SU-DHL-6 (cell line): ENCODE results near the gene ZNF18.
"Not testable (repeated sequence)": the region's sequence is repeated elsewhere in the genome, so short reads cannot be mapped to it uniquely, and the experiment has no call there.

Source experiments
- H2AFZ ChIP-seq: fragments of 200-600 bp; sonication (generic); 2 replicates; pipeline ENCODE4 v1.6.1; 2014; ENCODE audit warnings: low read depth, mild to moderate bottlenecking, moderate library complexity, mixed read lengths, antibody characterized with exemption, low read length; ENCODE audit not compliant: severe bottlenecking
- H3F3A ChIP-seq: fragments of 200-600 bp; shearing (Covaris generic); 2 replicates; pipeline ENCODE4 v1.6.0; 2016; ENCODE audit warnings: antibody characterized with exemption, mild to moderate bottlenecking; ENCODE audit not compliant: insufficient read depth
- H3K27ac ChIP-seq: fragments of 200-600 bp; sonication (generic); 2 replicates; pipeline ENCODE4 v1.5.1; 2016; ENCODE audit warnings: low read depth, mild to moderate bottlenecking, low read length, moderate library complexity, mixed read lengths
- H3K27me3 ChIP-seq: fragments of 200-600 bp; sonication (generic), shearing (Covaris generic); 2 replicates; pipeline ENCODE4 v1.6.0; 2014; ENCODE audit warnings: mild to moderate bottlenecking, low read length
- H3K36me3 ChIP-seq: fragments of 200-600 bp; sonication (generic); 2 replicates; pipeline ENCODE4 v1.6.1; 2014; ENCODE audit warnings: mild to moderate bottlenecking, low read length, mixed read lengths
- H3K4me2 ChIP-seq: fragments of 300-600, 200-600 bp; shearing (Covaris generic), sonication (generic); 2 replicates; pipeline ENCODE4 v1.6.0; 2014; ENCODE audit warnings: low read length, low read depth, mild to moderate bottlenecking; ENCODE audit not compliant: poor library complexity, severe bottlenecking
- H3K4me3 ChIP-seq: fragments of 200-600 bp; sonication (generic); 2 replicates; pipeline ENCODE4 v1.5.1; 2014; ENCODE audit warnings: antibody characterized with exemption, low read length, mild to moderate bottlenecking, mixed read lengths; ENCODE audit not compliant: insufficient read depth, poor library complexity, severe bottlenecking
- H3K79me2 ChIP-seq: fragments of 200-600 bp; sonication (generic); 2 replicates; pipeline ENCODE4 v1.6.1; 2014; ENCODE audit warnings: mild to moderate bottlenecking, low read length, moderate library complexity; ENCODE audit not compliant: insufficient read depth
- H3K9ac ChIP-seq: fragments of 200-600 bp; sonication (generic); 2 replicates; pipeline ENCODE4 v1.7.0; 2014; ENCODE audit warnings: mild to moderate bottlenecking, low read length
- H3K9me2 ChIP-seq: fragments of 200-600 bp; sonication (generic); replicated peaks from 2 replicates; pipeline ENCODE4 v1.6.1; 2014; ENCODE audit warnings: low read length; ENCODE audit not compliant: insufficient read depth
- H3K9me3 ChIP-seq: fragments of 200-600 bp; sonication (generic); 2 replicates; pipeline ENCODE4 v1.6.1; 2014; ENCODE audit warnings: low read length, mixed read lengths; ENCODE audit not compliant: insufficient read depth
- H4K20me1 ChIP-seq: fragments of 200-600 bp; sonication (generic); 2 replicates; pipeline ENCODE4 v1.6.1; 2014; ENCODE audit warnings: low read depth, mild to moderate bottlenecking, antibody characterized with exemption, low read length, moderate library complexity, mixed read lengths
- EZH2phosphoT487 ChIP-seq: fragments of 200-600 bp; sonication (generic), shearing (Covaris generic); conservative IDR thresholded peaks from 2 replicates; pipeline ENCODE4 v1.6.1; 2018; ENCODE audit warnings: mild to moderate bottlenecking, antibody characterized with exemption, low read length, moderate library complexity, mixed read lengths
- TF ChIP-seq, protein P1 (sequence below): fragments of 200-600 bp; sonication (generic); IDR thresholded peaks from one replicate; pipeline ENCODE4 v1.5.1; 2017; ENCODE audit warnings: antibody characterized with exemption, mild to moderate bottlenecking, low read length, moderate library complexity; ENCODE audit not compliant: insufficient read depth, poor library complexity, severe bottlenecking

The ZNF18 gene

DNA sequence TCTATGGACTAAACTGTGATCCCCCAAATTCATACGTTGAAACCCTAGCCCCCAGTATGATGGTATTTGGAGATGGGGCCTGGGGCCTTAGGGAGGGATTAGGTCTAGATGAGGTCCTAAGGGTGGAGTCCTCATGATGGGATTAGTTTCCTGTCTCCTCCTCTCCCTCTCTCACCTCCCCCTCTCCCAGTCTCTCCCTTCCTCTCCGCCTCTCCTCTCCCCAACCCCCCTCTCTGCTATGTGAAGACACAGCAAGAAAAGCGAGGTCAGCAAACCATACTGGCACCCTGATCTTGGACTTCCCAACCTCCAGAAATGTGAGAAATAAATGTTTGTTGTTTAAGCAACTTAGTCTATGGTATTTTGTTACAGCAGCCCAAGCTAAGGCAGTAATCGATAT is 15.4 kb downstream of the ZNF18 start:
- Histone ChIP-seq H4K20me1 (no peaks in the 10 kb centered on the region), H3K9ac (no peak overlapping the region), H3K36me3 (no peaks in the 10 kb centered on the region), H3K79me2 (no peaks in the 10 kb centered on the region), H3K27me3 (no peaks in the 10 kb centered on the region), H3K27ac (no peak overlapping the region), H3K4me2 (no peak overlapping the region), H2AFZ (no peak overlapping the region), H3K4me3 (no peak overlapping the region), H3F3A (no peaks in the 10 kb centered on the region), H3K9me3 (no peaks in the 10 kb centered on the region), H3K9me2 (no peaks in the 10 kb centered on the region)
- TF ChIP-seq, protein P1, sequence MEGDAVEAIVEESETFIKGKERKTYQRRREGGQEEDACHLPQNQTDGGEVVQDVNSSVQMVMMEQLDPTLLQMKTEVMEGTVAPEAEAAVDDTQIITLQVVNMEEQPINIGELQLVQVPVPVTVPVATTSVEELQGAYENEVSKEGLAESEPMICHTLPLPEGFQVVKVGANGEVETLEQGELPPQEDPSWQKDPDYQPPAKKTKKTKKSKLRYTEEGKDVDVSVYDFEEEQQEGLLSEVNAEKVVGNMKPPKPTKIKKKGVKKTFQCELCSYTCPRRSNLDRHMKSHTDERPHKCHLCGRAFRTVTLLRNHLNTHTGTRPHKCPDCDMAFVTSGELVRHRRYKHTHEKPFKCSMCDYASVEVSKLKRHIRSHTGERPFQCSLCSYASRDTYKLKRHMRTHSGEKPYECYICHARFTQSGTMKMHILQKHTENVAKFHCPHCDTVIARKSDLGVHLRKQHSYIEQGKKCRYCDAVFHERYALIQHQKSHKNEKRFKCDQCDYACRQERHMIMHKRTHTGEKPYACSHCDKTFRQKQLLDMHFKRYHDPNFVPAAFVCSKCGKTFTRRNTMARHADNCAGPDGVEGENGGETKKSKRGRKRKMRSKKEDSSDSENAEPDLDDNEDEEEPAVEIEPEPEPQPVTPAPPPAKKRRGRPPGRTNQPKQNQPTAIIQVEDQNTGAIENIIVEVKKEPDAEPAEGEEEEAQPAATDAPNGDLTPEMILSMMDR, result no peak
- TF ChIP-seq EZH2phosphoT487, result no peak

DNA sequence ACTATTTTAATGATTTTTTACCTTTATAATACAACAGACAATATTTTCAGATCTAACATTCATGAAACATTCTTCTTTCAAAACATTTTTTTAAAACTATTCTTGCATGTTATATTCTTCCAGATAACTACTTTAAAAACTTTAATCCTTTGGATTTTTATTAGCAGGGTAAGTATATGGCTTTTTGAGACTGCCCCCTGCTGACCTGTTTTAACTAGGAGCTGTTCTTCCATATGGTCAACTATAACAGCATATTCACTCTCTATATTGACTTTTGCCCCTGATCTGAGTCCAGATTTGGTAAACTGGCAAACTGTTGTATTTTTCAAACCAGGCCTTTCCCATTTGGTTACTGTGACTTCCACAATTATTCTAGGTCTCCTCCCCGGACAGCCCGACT is 16.5 kb downstream of the ZNF18 start:
- no peak overlapping the region for H3K27ac ChIP-seq
- no peak overlapping the region for H3K4me2 ChIP-seq
- TF ChIP-seq EZH2phosphoT487, result no peak
- TF ChIP-seq, protein P1, result no peak
- no peak overlapping the region for H3K9ac ChIP-seq
- H4K20me1 ChIP-seq, result no peaks in the 10 kb centered on the region
- H3K36me3 ChIP-seq, result no peaks in the 10 kb centered on the region
- H3K9me2 ChIP-seq, result no peaks in the 10 kb centered on the region
- H3K9me3 ChIP-seq, result no peaks in the 10 kb centered on the region
- H2AFZ ChIP-seq, result no peak overlapping the region
- no peaks in the 10 kb centered on the region for H3F3A ChIP-seq
- H3K4me3 ChIP-seq, result no peak overlapping the region
- no peaks in the 10 kb centered on the region for H3K27me3 ChIP-seq
- no peaks in the 10 kb centered on the region for H3K79me2 ChIP-seq

DNA sequence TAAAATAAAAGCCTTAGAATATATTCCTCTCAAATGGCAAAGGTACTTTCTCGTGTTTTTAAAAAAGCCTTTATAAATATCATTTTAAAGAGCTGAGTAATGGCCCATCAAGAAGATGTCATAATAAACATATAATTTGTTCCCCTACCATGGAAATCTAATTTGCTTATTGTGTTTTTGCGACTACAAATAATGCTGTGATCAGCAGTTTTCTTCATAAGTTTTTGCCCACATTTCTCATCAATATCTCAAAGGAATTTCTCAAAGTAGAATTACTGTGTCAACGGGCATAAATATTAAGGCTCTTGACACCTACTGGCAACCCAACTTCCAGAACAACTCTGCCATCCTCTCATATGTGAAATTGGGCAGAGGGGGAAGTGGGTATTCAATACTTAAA is 17.5 kb downstream of the ZNF18 start:
- Histone ChIP-seq H3K27me3 (no peaks in the 10 kb centered on the region), H3K36me3 (no peaks in the 10 kb centered on the region), H3K9me3 (no peaks in the 10 kb centered on the region), H3F3A (no peaks in the 10 kb centered on the region), H3K9me2 (no peaks in the 10 kb centered on the region), H2AFZ (no peak overlapping the region), H4K20me1 (no peaks in the 10 kb centered on the region), H3K4me3 (no peak overlapping the region), H3K4me2 (no peak overlapping the region), H3K9ac (no peak overlapping the region), H3K27ac (no peak overlapping the region), H3K79me2 (no peaks in the 10 kb centered on the region)
- TF ChIP-seq, protein P1, result no peak
- TF ChIP-seq EZH2phosphoT487, result no peak

DNA sequence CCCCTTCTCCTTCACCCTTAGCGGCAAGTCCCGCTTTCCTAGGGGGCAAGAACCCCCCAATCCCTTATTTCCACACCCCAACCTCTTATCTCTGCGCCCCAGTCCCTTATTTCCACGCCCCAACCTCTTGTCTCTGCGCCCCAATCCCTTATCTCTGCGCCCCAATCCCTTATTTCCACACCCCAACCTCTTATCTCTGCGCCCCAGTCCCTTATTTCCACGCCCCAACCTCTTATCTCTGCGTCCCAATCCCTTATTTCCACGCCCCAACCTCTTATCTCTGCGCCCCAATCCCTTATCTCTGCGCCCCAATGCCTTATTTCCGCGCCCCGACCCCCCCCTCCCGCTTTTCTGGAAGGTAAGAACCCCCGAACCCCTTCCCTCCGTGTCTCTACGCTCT is 24.5 kb downstream of the ZNF18 start:
- not testable (repeated sequence) for H3K9me3 ChIP-seq, H3K4me2 ChIP-seq, H2AFZ ChIP-seq, H4K20me1 ChIP-seq, H3K79me2 ChIP-seq, H3F3A ChIP-seq, H3K36me3 ChIP-seq, H3K9ac ChIP-seq, H3K9me2 ChIP-seq, H3K27me3 ChIP-seq, H3K27ac ChIP-seq, H3K4me3 ChIP-seq
